Esophagus muscularis mucosa (tissue), 3 donors: ENCODE results near the gene DACT2.

Experiments
- EP300 ChIP-seq: sonication (generic); formaldehyde crosslinking; IDR thresholded peaks from one replicate; pipeline ENCODE4 v1.6.1; 2017; ENCODE audit warnings: antibody characterized with exemption
- POLR2AphosphoS5 ChIP-seq, 2 donors: sonication (generic); formaldehyde crosslinking; IDR thresholded peaks; one replicate each; pipeline ENCODE4 v1.6.1; 2017; ENCODE audit warnings: antibody characterized with exemption in 2 of 2

DNA sequence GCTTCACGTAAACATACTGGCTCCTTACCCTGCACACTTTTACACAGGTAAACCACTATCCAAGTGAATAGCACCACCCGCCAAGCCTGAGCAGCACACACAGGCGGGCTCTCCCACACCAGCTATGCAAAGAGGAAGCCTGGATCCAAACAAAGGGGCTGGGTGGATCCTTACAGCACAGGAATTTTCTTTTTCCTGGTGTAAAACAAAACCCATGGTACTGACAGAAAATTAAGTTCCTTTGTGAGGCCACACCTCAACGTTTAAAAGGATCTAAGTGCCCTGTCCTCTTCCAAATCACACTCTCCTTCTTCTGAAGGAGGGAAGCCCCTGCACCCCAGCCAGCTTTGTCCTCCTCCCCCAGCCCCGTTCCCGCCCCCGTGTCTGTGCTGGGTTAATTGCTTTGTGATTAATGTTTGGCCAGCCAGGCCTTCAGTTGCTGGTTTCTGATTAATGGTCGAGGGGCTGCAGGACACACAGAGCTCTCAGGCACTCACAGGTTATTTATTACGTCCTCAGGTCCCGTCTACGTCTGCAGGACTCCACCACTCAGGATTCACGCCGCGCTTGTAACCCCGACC, 6.1 kb downstream of the DACT2 start:
- TF ChIP-seq POLR2AphosphoS5 (IDR thresholded peaks at IDR 0.05), result no peak
- TF ChIP-seq EP300, result no peak
